SK-N-SH (cell line): Measurements from ENCODE around the gene ANKRD65. TPM values are rescaled to one million over a fixed set of nuclear protein-coding genes. Genes with fewer than 3 reads are reported as not detected.
"Not testable (repeated sequence)": the region's sequence is repeated elsewhere in the genome, so short reads cannot be mapped to it uniquely, and the experiment has no call there.

Experiments used
- CTCF ChIA-PET: fragments of 300-600, 350-600 bp; formaldehyde crosslinking; extraction: SDS; loops from one replicate; lab custom pipeline; 2021; lab: Yijun Ruan, JAX
- POLR2A ChIA-PET: fragments of 350-600 bp; sonication (Branson Sonifier 250); formaldehyde crosslinking; extraction: SDS; loops from one replicate; lab custom pipeline; 2020; ENCODE audit warnings: antibody characterized with exemption, inconsistent platforms; lab: Yijun Ruan, JAX
- DNase-seq: peaks from one replicate; pipeline ENCODE4 v3.0.0; 2012
- H2AFZ ChIP-seq: fragments of 200-600 bp; sonication (generic); 2 replicates; pipeline ENCODE4 v1.8.1; 2016; ENCODE audit warnings: antibody characterized with exemption, mild to moderate bottlenecking, low read depth
- H3F3A ChIP-seq: fragments of 200-600 bp; sonication (generic); replicated peaks from 2 replicates; pipeline ENCODE3; 2016; ENCODE audit warnings: antibody characterized with exemption, mild to moderate bottlenecking; ENCODE audit not compliant: insufficient read depth
- H3K27ac ChIP-seq, 2 experiments: fragments of 200-500 bp in 1 of 2; fragments of 200-600 bp in 1 of 2; sonication (Bioruptor generic) in 1 of 2; sonication (generic), shearing (Covaris generic) in 1 of 2; 2 replicates each; pipeline versions ENCODE4 v1.5.1 to v1.6.1; 2014 to 2016; ENCODE audit warnings: low read depth in 2 of 2, inconsistent platforms in 1 of 2, low read length in 1 of 2, mild to moderate bottlenecking in 1 of 2, mixed read lengths in 1 of 2
- H3K27me3 ChIP-seq: fragments of 200-600 bp; sonication (generic), shearing (Covaris generic); 2 replicates; pipeline ENCODE4 v1.6.1; 2016; ENCODE audit warnings: mixed run types; ENCODE audit not compliant: insufficient read depth
- H3K36me3 ChIP-seq, 2 experiments: fragments of 200-500 bp in 1 of 2; fragments of 200-600 bp in 1 of 2; sonication (Bioruptor generic) in 1 of 2; sonication (generic) in 1 of 2; replicated peaks in 1 of 2; 2 replicates each; pipeline versions ENCODE3 to v1.5.1; 2014 to 2016; ENCODE audit warnings: low read length in 1 of 2, mild to moderate bottlenecking in 1 of 2; ENCODE audit not compliant: insufficient read depth in 2 of 2, control insufficient read depth in 1 of 2
- H3K4me1 ChIP-seq, 2 experiments: fragments of 200-500 bp in 1 of 2; fragments of 200-600 bp in 1 of 2; sonication (Bioruptor generic) in 1 of 2; sonication (generic), shearing (Covaris generic) in 1 of 2; 2 replicates each; pipeline versions ENCODE4 v1.5.1 to v1.6.1; 2014 to 2016; ENCODE audit warnings: low read depth in 1 of 2, low read length in 1 of 2, mixed run types in 1 of 2; ENCODE audit not compliant: insufficient read depth in 2 of 2, control insufficient read depth in 1 of 2
- H3K4me2 ChIP-seq: fragments of 200-600 bp; sonication (generic), shearing (Covaris generic); 2 replicates; pipeline ENCODE4 v1.6.1; 2017; ENCODE audit warnings: mixed run types
- H3K4me3 ChIP-seq, 2 experiments: fragments of 200-500 bp in 1 of 2; fragments of 200-600 bp in 1 of 2; sonication (Bioruptor generic) in 1 of 2; sonication (generic), shearing (Covaris generic) in 1 of 2; 2 replicates each; pipeline versions ENCODE4 v1.5.1 to v1.8.1; 2014 to 2016; ENCODE audit warnings: low read depth in 2 of 2, inconsistent platforms in 1 of 2, low read length in 1 of 2, mild to moderate bottlenecking in 1 of 2, mixed read lengths in 1 of 2, moderate library complexity in 1 of 2
- H3K79me2 ChIP-seq: fragments of 200-600 bp; sonication (generic); 2 replicates; pipeline ENCODE4 v1.8.1; 2017; ENCODE audit warnings: mild to moderate bottlenecking; ENCODE audit not compliant: insufficient read depth
- H3K9ac ChIP-seq: fragments of 200-600 bp; sonication (generic); 2 replicates; pipeline ENCODE4 v1.6.1; 2017; ENCODE audit warnings: mixed run types
- H3K9me2 ChIP-seq: fragments of 200-600 bp; sonication (generic); 2 replicates; pipeline ENCODE4 v1.6.1; 2017; ENCODE audit warnings: mixed run types
- H3K9me3 ChIP-seq: fragments of 200-600 bp; sonication (generic); 2 replicates; pipeline ENCODE4 v1.6.1; 2017; ENCODE audit warnings: mixed run types, mild to moderate bottlenecking, moderate library complexity
- H4K20me1 ChIP-seq: fragments of 200-600 bp; sonication (generic); 2 replicates; pipeline ENCODE4 v1.6.1; 2017; ENCODE audit warnings: mild to moderate bottlenecking, mixed run types; ENCODE audit not compliant: insufficient read depth
- EP300 ChIP-seq, 2 experiments: IDR thresholded peaks; 2 replicates each; pipeline versions ENCODE4 v1.4.0 to v1.6.1; 2012; ENCODE audit warnings: borderline replicate concordance in 1 of 2, low read depth in 1 of 2, low read length in 1 of 2
- MAX ChIP-seq: IDR thresholded peaks from 2 replicates; pipeline ENCODE4 v1.4.0; 2012; ENCODE audit warnings: low read depth
- NRF1 ChIP-seq: IDR thresholded peaks from 2 replicates; pipeline ENCODE4 v1.6.1; 2012; ENCODE audit warnings: low read depth, mild to moderate bottlenecking, low read length
- RAD21 ChIP-seq: IDR thresholded peaks from 2 replicates; pipeline ENCODE4 v1.6.1; 2012; ENCODE audit warnings: mild to moderate bottlenecking, low read length
- REST ChIP-seq: IDR thresholded peaks from 2 replicates; pipeline ENCODE4 v1.6.1; 2012; ENCODE audit warnings: mild to moderate bottlenecking, low read depth, low read length, moderate library complexity
- RXRA ChIP-seq: IDR thresholded peaks from 2 replicates; pipeline ENCODE4 v1.4.0; 2012; ENCODE audit warnings: low read depth, mild to moderate bottlenecking, borderline replicate concordance
- SIN3A ChIP-seq: IDR thresholded peaks from 2 replicates; pipeline ENCODE4 v1.6.1; 2012; ENCODE audit warnings: low read depth, mild to moderate bottlenecking, low read length, moderate library complexity, borderline replicate concordance
- SMC3 ChIP-seq: IDR thresholded peaks from 2 replicates; pipeline ENCODE4 v1.6.1; 2012; ENCODE audit warnings: low read depth, low read length, improper control_type of control experiment
- TEAD4 ChIP-seq: IDR thresholded peaks from 2 replicates; pipeline ENCODE4 v1.4.0; 2012; ENCODE audit warnings: mild to moderate bottlenecking, borderline replicate concordance; ENCODE audit not compliant: insufficient read depth
- USF1 ChIP-seq: IDR thresholded peaks from 2 replicates; pipeline ENCODE4 v1.4.0; 2012; ENCODE audit warnings: low read depth, borderline replicate concordance
- WGBS: methylation state at CpG from one replicate; pipeline ENCODE4 v1.1.6; 2017; ENCODE audit warnings: low lambda C conversion rate; 5-methylcytosine and 5-hydroxymethylcytosine counted together
- polyA plus RNA-seq, 3 experiments: library from polyadenylated mRNA; depleted of rRNA; stranded (reverse); fragments of >200 nt; gene quantifications; 2 replicates each; pipeline ENCODE4 v1.2.3, GENCODE V29; 2012

ANKRD65 gene
- polyA plus RNA-seq, 1 of the 3 experiments (the other 2 are of a cell fraction) = 0.07 TPM

GRCh38 chr1:1461721-1462317 is 40.7 kb upstream of the ANKRD65 start:
- Histone ChIP-seq H3F3A (no peaks in the 10 kb centered on the region), H3K79me2 (no peaks in the 10 kb centered on the region), H3K36me3 (no peaks in the 10 kb centered on the region), H3K4me2 (no peak overlapping the region), H4K20me1 (no peaks in the 10 kb centered on the region), H2AFZ (no peak overlapping the region), H3K9me2 (no peaks in the 10 kb centered on the region), H3K9ac (no peak overlapping the region), H3K27me3 (no peaks in the 10 kb centered on the region), H3K4me1 (peaks cover 0 to 13% of the 10 kb centered on the region in 2 experiments; a peak in 1 of 4 replicates), H3K27ac (peak overlapping the region in 1 of 2 experiments; percentile 48; a peak in 1 of 4 replicates), H3K4me3 (no peak overlapping the region), H3K9me3 (no peaks in the 10 kb centered on the region)
- ChIA-PET POLR2A (no interaction called here), CTCF (interaction anchor here (1.3 kb wide), 1 partner anchor 37 kb away, joined by 3 read pairs; no protein-coding TSS in a partner anchor)
- 77% methylated on average over 6 of the region's 18 CpGs for WGBS
- DNase-seq = no peak
- no peak for TF ChIP-seq TEAD4
- TF ChIP-seq RXRA = no peak
- TF ChIP-seq EP300 (IDR thresholded peaks at IDR 0.05; ENCODE audit: borderline replicate concordance in 1 of 2, low read depth in 1 of 2, low read length in 1 of 2) = no peak
- TF ChIP-seq REST = no peak
- no peak for TF ChIP-seq MAX

GRCh38 chr1:1460540-1461130 is 39.6 kb upstream of the ANKRD65 start:
- Histone ChIP-seq H3K27me3 (no peaks in the 10 kb centered on the region), H3K36me3 (no peaks in the 10 kb centered on the region), H3K9ac (no peak overlapping the region), H3K27ac (no peak overlapping the region), H3K79me2 (no peaks in the 10 kb centered on the region), H3F3A (no peaks in the 10 kb centered on the region), H3K4me1 (peaks cover 0 to 13% of the 10 kb centered on the region in 2 experiments; a peak in 1 of 4 replicates), H3K4me2 (no peak overlapping the region), H4K20me1 (no peaks in the 10 kb centered on the region), H3K9me3 (no peaks in the 10 kb centered on the region), H3K9me2 (no peaks in the 10 kb centered on the region), H2AFZ (no peak overlapping the region), H3K4me3 (no peak overlapping the region)
- no peak for DNase-seq
- POLR2A ChIA-PET = no interaction called here
- CTCF ChIA-PET = interaction anchor here (1.5 kb wide), 1 partner anchor 19 kb away, joined by 3 read pairs; no protein-coding TSS in a partner anchor
- 39% methylated on average over 3 of the region's 27 CpGs for WGBS
- TF ChIP-seq RAD21 (no peak), USF1 (no peak), SMC3 (no peak), RXRA (no peak), SIN3A (no peak), REST (no peak), NRF1 (no peak)

DNA sequence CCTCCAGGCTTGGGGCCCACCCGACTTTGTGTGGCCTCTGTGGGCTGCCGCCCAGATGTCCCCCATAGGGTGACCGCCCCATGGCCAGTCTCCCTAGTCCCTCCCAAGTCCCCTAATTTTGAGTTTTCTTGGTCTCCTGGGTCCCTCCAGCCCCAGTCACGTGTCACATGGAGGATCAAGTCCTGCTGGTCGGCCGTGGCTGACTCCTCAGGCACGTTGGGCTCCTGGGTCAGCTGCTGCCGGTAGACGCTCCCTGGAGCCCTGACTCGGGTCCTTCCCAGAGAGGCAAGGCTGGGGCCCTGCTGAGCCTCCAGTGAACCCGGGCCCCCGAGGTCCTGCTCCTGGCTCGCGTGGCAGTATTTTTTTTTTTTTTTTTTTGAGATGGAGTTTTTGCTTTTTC is 38.6 kb upstream of the ANKRD65 start:
- H3K36me3 ChIP-seq, H3K79me2 ChIP-seq, H3F3A ChIP-seq, H3K4me2 ChIP-seq, H3K4me3 ChIP-seq, H3K9me3 ChIP-seq, H3K9ac ChIP-seq, CTCF ChIA-PET, H2AFZ ChIP-seq, DNase-seq, H3K27me3 ChIP-seq, H3K9me2 ChIP-seq, H3K27ac ChIP-seq, POLR2A ChIA-PET, H4K20me1 ChIP-seq: not testable (repeated sequence)
- WGBS = 75% methylated on average over 4 of the region's 14 CpGs
- peaks cover 0 to 13% of the 10 kb centered on the region in 2 experiments; a peak in 1 of 4 replicates for H3K4me1 ChIP-seq
